Gastroesophageal sphincter (tissue), 4 donors: ENCODE results near the gene STRN. TPM values are rescaled to one million over a fixed set of nuclear protein-coding genes. Genes with fewer than 3 reads are reported as not detected.

ENCODE experiments used
- ATAC-seq: fragments of 150-250 bp; one replicate; pipeline ENCODE4 v1.9.1; 2016; ENCODE audit warnings: mild to moderate bottlenecking, moderate library complexity
- H3K27ac ChIP-seq, 4 donors: fragments of 200-600 bp; sonication (generic) in 3 of 4; 1 replicate in 3 of 4; 2 replicates in 1 of 4; pipeline ENCODE4 v1.5.1; 2016 to 2019
- H3K27me3 ChIP-seq: fragments of 200-600 bp; sonication (generic); one replicate; pipeline ENCODE4 v1.5.1; 2019
- H3K36me3 ChIP-seq, 2 donors: fragments of 200-600 bp; sonication (generic); one replicate each; pipeline ENCODE4 v1.5.1; 2019; ENCODE audit warnings: control low read depth in 1 of 2
- H3K4me1 ChIP-seq, 3 donors: fragments of 200-600 bp; sonication (generic); 1 replicate in 2 of 3; 2 replicates in 1 of 3; pipeline ENCODE4 v1.5.1; 2016 to 2019; ENCODE audit warnings: control low read depth in 2 of 3
- H3K4me3 ChIP-seq, 2 donors: fragments of 200-600 bp; sonication (generic); one replicate each; pipeline ENCODE4 v1.5.1; 2019; ENCODE audit warnings: mild to moderate bottlenecking in 1 of 2, moderate library complexity in 1 of 2
- H3K9me3 ChIP-seq, 3 donors: fragments of 200-600 bp; sonication (generic); one replicate each; pipeline ENCODE4 v1.5.1; 2017 to 2019; ENCODE audit warnings: control low read depth in 2 of 3
- EP300 ChIP-seq: sonication (generic); formaldehyde crosslinking; IDR thresholded peaks from one replicate; pipeline ENCODE4 v1.6.1; 2017; ENCODE audit warnings: antibody characterized with exemption, mild to moderate bottlenecking
- POLR2A ChIP-seq, 2 donors: fragments of 450-650 bp; IDR thresholded peaks; one replicate each; pipeline ENCODE4 v1.6.1; 2017; ENCODE audit warnings: antibody characterized with exemption in 2 of 2, mild to moderate bottlenecking in 2 of 2, moderate library complexity in 1 of 2
- POLR2AphosphoS5 ChIP-seq: sonication (generic); formaldehyde crosslinking; IDR thresholded peaks from one replicate; pipeline ENCODE4 v1.6.1; 2017; ENCODE audit warnings: antibody characterized with exemption
- WGBS, 2 donors: methylation state at CpG; one replicate each; pipeline ENCODE4 v1.1.5; 2018; ENCODE audit warnings: low coverage in 1 of 2; 5-methylcytosine and 5-hydroxymethylcytosine counted together
- total RNA-seq, 4 donors: library from RNA; depleted of rRNA; stranded (reverse); fragments of >200 nt; gene quantifications; one replicate each; pipeline ENCODE4 v1.1.0, GENCODE V29; 2016
- TF ChIP-seq, protein P1 (sequence below), 4 experiments: fragments of 200-600 bp in 2 of 4; fragments of 450-650 bp in 2 of 4; sonication (generic) in 1 of 4; IDR thresholded peaks; one replicate each; pipeline ENCODE4 v1.5.1; 2017 to 2019; ENCODE audit warnings: antibody characterized with exemption in 4 of 4, mild to moderate bottlenecking in 2 of 4, moderate library complexity in 2 of 4

STRN gene
- total RNA-seq, 4 donors from 2014 or later = 18.5 to 24.6 (median 20.9) TPM

- no peak for ATAC-seq
- H3K36me3 ChIP-seq = no peaks in the 10 kb centered on the region
- H3K9me3 ChIP-seq = no peaks in the 10 kb centered on the region
- no peaks in the 10 kb centered on the region for H3K4me1 ChIP-seq
- no peak overlapping the region for H3K27ac ChIP-seq
- H3K4me3 ChIP-seq = no peak overlapping the region
- TF ChIP-seq, protein P1, sequence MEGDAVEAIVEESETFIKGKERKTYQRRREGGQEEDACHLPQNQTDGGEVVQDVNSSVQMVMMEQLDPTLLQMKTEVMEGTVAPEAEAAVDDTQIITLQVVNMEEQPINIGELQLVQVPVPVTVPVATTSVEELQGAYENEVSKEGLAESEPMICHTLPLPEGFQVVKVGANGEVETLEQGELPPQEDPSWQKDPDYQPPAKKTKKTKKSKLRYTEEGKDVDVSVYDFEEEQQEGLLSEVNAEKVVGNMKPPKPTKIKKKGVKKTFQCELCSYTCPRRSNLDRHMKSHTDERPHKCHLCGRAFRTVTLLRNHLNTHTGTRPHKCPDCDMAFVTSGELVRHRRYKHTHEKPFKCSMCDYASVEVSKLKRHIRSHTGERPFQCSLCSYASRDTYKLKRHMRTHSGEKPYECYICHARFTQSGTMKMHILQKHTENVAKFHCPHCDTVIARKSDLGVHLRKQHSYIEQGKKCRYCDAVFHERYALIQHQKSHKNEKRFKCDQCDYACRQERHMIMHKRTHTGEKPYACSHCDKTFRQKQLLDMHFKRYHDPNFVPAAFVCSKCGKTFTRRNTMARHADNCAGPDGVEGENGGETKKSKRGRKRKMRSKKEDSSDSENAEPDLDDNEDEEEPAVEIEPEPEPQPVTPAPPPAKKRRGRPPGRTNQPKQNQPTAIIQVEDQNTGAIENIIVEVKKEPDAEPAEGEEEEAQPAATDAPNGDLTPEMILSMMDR (IDR thresholded peaks at IDR 0.05) = no peak
- TF ChIP-seq POLR2AphosphoS5 (no peak), POLR2A (IDR thresholded peaks at IDR 0.05) (no peak), EP300 (no peak)
- 51 to 82% methylated on average over 1 to 4 of the region's 6 CpGs for WGBS, 2 donors
- H3K27me3 ChIP-seq = no peaks in the 10 kb centered on the region
These were observed 154.1 kb downstream of the STRN start for GRCh38 chr2:36812196-36812595.

DNA sequence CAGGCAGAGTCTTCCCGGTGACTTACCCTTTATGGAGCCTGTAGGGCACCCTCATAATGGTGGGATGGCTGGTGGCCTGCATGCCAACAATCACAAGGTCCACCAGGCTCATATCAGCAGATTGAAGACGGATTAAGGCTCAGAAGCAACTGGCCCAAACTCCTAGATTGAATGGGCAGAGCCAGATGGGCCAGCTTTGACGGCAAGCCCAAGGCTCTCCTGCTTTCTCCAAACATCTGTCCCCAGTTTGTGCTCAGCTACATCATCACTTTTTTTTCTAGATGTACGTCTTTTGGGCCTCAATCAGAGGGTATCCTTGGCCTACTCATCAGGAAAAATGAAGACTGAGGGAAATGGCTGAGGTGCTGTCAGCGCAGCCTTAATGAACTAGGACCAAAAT lies 155.3 kb downstream of the STRN start:
- Histone ChIP-seq H3K27me3 (no peaks in the 10 kb centered on the region), H3K36me3 (no peaks in the 10 kb centered on the region), H3K9me3 (no peaks in the 10 kb centered on the region), H3K27ac (no peak overlapping the region), H3K4me1 (no peaks in the 10 kb centered on the region), H3K4me3 (no peak overlapping the region)
- no peak for TF ChIP-seq POLR2AphosphoS5
- TF ChIP-seq, protein P1 (IDR thresholded peaks at IDR 0.05) = no peak
- no peak for ATAC-seq
- WGBS, 2 donors = 83 to 100% methylated on average over 2 to 3 of the region's 5 CpGs

- Histone ChIP-seq H3K4me1 (no peaks in the 10 kb centered on the region), H3K27ac (no peak overlapping the region), H3K9me3 (no peaks in the 10 kb centered on the region), H3K36me3 (no peaks in the 10 kb centered on the region), H3K4me3 (no peak overlapping the region), H3K27me3 (no peaks in the 10 kb centered on the region)
- TF ChIP-seq EP300 (no peak), POLR2AphosphoS5 (no peak)
- ATAC-seq = no peak
- 83 to 96% methylated on average over 1 to 3 of the region's 3 CpGs for WGBS, 2 donors
These were observed 157.3 kb downstream of the STRN start for GRCh38 chr2:36809069-36809445.

- no peak overlapping the region for H3K27ac ChIP-seq
- peaks cover 0 to under 1% (median 0%) of the 10 kb centered on the region in 3 donors for H3K9me3 ChIP-seq
- no peak for TF ChIP-seq POLR2A (IDR thresholded peaks at IDR 0.05)
- TF ChIP-seq, protein P1 (IDR thresholded peaks at IDR 0.05) = no peak
- TF ChIP-seq POLR2AphosphoS5 = no peak
- TF ChIP-seq EP300 = no peak
- WGBS, 2 donors = 91 to 97% methylated on average over 9 to 10 of the region's 35 CpGs
- no peak overlapping the region for H3K4me3 ChIP-seq
- no peaks in the 10 kb centered on the region for H3K4me1 ChIP-seq
- no peaks in the 10 kb centered on the region for H3K27me3 ChIP-seq
- ATAC-seq = no peak
- H3K36me3 ChIP-seq = no peaks in the 10 kb centered on the region
These were observed 157.8 kb downstream of the STRN start for GRCh38 chr2:36808386-36809068.

GRCh38 chr2:36807223-36807886 lies 159.0 kb downstream of the STRN start:
- Histone ChIP-seq H3K4me3 (no peak overlapping the region), H3K27ac (no peak overlapping the region), H3K4me1 (no peaks in the 10 kb centered on the region), H3K9me3 (peaks cover 0 to 10% (median 0%) of the 10 kb centered on the region in 3 donors), H3K36me3 (no peaks in the 10 kb centered on the region), H3K27me3 (no peaks in the 10 kb centered on the region)
- no peak for ATAC-seq
- WGBS, 2 donors = 75% methylated on average over 5 of the region's 5 CpGs
- TF ChIP-seq, protein P1 (IDR thresholded peaks at IDR 0.05) = no peak
- TF ChIP-seq EP300 (no peak), POLR2A (IDR thresholded peaks at IDR 0.05) (no peak), POLR2AphosphoS5 (no peak)
